Testis (tissue), 3 donors: ENCODE results near the gene MAPKBP1. TPM values are rescaled to one million over a fixed set of nuclear protein-coding genes. Genes with fewer than 3 reads are reported as not detected.
A peak's percentile ranks its signal among the peaks of the same experiment; 100 is the strongest.

Experiments
- DNase-seq: peaks from one replicate; pipeline ENCODE4 v3.0.0-alpha.2; 2019
- H3K27ac ChIP-seq, 2 donors: fragments of 200-600 bp; sonication (generic); one replicate each; pipeline ENCODE4 v1.5.1; 2019
- H3K27me3 ChIP-seq: fragments of 200-600 bp; sonication (generic); one replicate; pipeline ENCODE4 v1.5.1; 2019
- H3K36me3 ChIP-seq: fragments of 200-600 bp; sonication (generic); one replicate; pipeline ENCODE4 v1.5.1; 2017; ENCODE audit warnings: low read depth; ENCODE audit errors: missing control alignments
- H3K4me1 ChIP-seq: fragments of 200-600 bp; sonication (generic); one replicate; pipeline ENCODE4 v1.5.1; 2019
- H3K4me3 ChIP-seq, 2 donors: fragments of 200-600 bp; sonication (generic); one replicate each; pipeline ENCODE4 v1.5.1; 2017 to 2019
- H3K9me3 ChIP-seq: fragments of 200-600 bp; sonication (generic); one replicate; pipeline ENCODE4 v1.5.1; 2017
- CTCF ChIP-seq, 3 experiments: fragments of 450-650 bp in 2 of 3; fragments of 200-600 bp in 1 of 3; sonication (generic) in 1 of 3; IDR thresholded peaks; one replicate each; pipeline ENCODE4 v1.5.1; 2016 to 2019; ENCODE audit warnings: antibody characterized with exemption in 3 of 3, mild to moderate bottlenecking in 2 of 3, moderate library complexity in 1 of 3
- POLR2A ChIP-seq: fragments of 450-650 bp; IDR thresholded peaks from one replicate; pipeline ENCODE4 v1.6.1; 2017; ENCODE audit warnings: antibody characterized with exemption, mild to moderate bottlenecking, moderate library complexity
- WGBS, 2 donors: methylation state at CpG; one replicate each; pipeline ENCODE4 v1.1.5; 2018; 5-methylcytosine and 5-hydroxymethylcytosine counted together
- intact Hi-C: fragments of 100-400 bp; cut with DNase I; formaldehyde crosslinking; loops from one replicate; pipeline ENCODE4 v1.15.1; 2023; ENCODE audit warnings: low total_unique reads
- polyA plus RNA-seq: library from polyadenylated mRNA; stranded (reverse); fragments of 350-450 nt; fragmentation: Illumina TruSeq; extraction: RNeasy Lipid Tissue Mini Kit (QIAGEN cat#74804); gene quantifications from one replicate; pipeline ENCODE4 v1.2.3, GENCODE V29; 2014; ENCODE audit warnings: low read depth, low replicate concordance; ENCODE audit not compliant: insufficient read depth
- total RNA-seq, 2 donors: library from RNA; depleted of rRNA; stranded (reverse); fragments of >200 nt; gene quantifications; one replicate each; pipeline ENCODE4 v1.2.3, GENCODE V29; 2016

Gene MAPKBP1
- total and polyA plus RNA-seq, 3 donors from 2014 or later, result 76.2 to 159 (median 156) TPM

GRCh38 chr15:41774882-41775417 lies 666 bp downstream of the MAPKBP1 start:
- intact Hi-C loops, result loop anchor here (5.0 kb wide), 1 partner anchor 37 kb away; no protein-coding TSS in a partner anchor
- no peak for DNase-seq
- Histone ChIP-seq H3K27ac (peak overlapping the region; percentile 85 to 87), H3K9me3 (no peaks in the 10 kb centered on the region), H3K4me1 (peaks cover 58% of the 10 kb centered on the region), H3K36me3 (no peaks in the 10 kb centered on the region), H3K4me3 (peak overlapping the region; percentile 79 to 92), H3K27me3 (no peaks in the 10 kb centered on the region)
- WGBS, 2 donors, result 0 to 3% methylated on average over 7 to 19 of the region's 19 CpGs
- TF ChIP-seq POLR2A (no peak), CTCF (IDR thresholded peaks at IDR 0.05) (no peak)

GRCh38 chr15:41775651-41776050 lies 1.4 kb downstream of the MAPKBP1 start:
- TF ChIP-seq POLR2A (no peak), CTCF (IDR thresholded peaks at IDR 0.05) (no peak)
- no peaks in the 10 kb centered on the region for H3K27me3 ChIP-seq
- intact Hi-C loops, result no loop called here
- peaks cover 65% of the 10 kb centered on the region for H3K4me1 ChIP-seq
- H3K36me3 ChIP-seq, result no peaks in the 10 kb centered on the region
- H3K4me3 ChIP-seq, result peak overlapping the region; percentile 79 to 92
- H3K27ac ChIP-seq, result peak overlapping the region; percentile 85 to 87
- H3K9me3 ChIP-seq, result no peaks in the 10 kb centered on the region
- 7 to 11% methylated on average over 2 of the region's 2 CpGs for WGBS, 2 donors
- peak; percentile 47 for DNase-seq

- Histone ChIP-seq H3K36me3 (no peaks in the 10 kb centered on the region), H3K27ac (peak overlapping the region; percentile 27 to 49), H3K9me3 (no peaks in the 10 kb centered on the region), H3K4me3 (no peak overlapping the region), H3K27me3 (no peaks in the 10 kb centered on the region), H3K4me1 (peaks cover 72% of the 10 kb centered on the region)
- no peak for DNase-seq
- WGBS, 2 donors, result 41 to 83% methylated on average over 1 of the region's 1 CpG
- intact Hi-C loops, result no loop called here
- TF ChIP-seq POLR2A, result no peak
- no peak for TF ChIP-seq CTCF (IDR thresholded peaks at IDR 0.05)
Observed at GRCh38 chr15:41777421-41777973, 3.2 kb downstream of the MAPKBP1 start.

GRCh38 chr15:41778521-41778920 lies 4.2 kb downstream of the MAPKBP1 start:
- H3K4me3 ChIP-seq, result no peak overlapping the region

More at GRCh38 chr15:41778521-41778920, 4.2 kb downstream of the MAPKBP1 start:
- no peaks in the 10 kb centered on the region for H3K27me3 ChIP-seq
- DNase-seq, result no peak
- H3K36me3 ChIP-seq, result no peaks in the 10 kb centered on the region
- peaks cover 75% of the 10 kb centered on the region for H3K4me1 ChIP-seq
- TF ChIP-seq POLR2A, result no peak
- TF ChIP-seq CTCF (IDR thresholded peaks at IDR 0.05), result no peak
- H3K27ac ChIP-seq, result peak overlapping the region; percentile 27 to 69
- 38 to 54% methylated on average over 1 of the region's 1 CpG for WGBS, 2 donors
- intact Hi-C loops, result no loop called here
- no peaks in the 10 kb centered on the region for H3K9me3 ChIP-seq
